ENCODE data around the gene ITIH4. TPM values are rescaled to one million over a fixed set of nuclear protein-coding genes. Genes with fewer than 3 reads are reported as not detected.

ITIH4 gene
- total RNA-seq, 1 donor from 2014 or later, result 4,358 TPM

GRCh38 chr3:52849656-52850055 is 19.2 kb upstream of the ITIH4 start:
- ATAC-seq, result no peak
- DNase-seq (ENCODE audit: low spot score), result no peak

GRCh38 chr3:52848617-52849016 is 18.1 kb upstream of the ITIH4 start:
- DNase-seq (ENCODE audit: low spot score), result no peak
- no peak for ATAC-seq

DNA sequence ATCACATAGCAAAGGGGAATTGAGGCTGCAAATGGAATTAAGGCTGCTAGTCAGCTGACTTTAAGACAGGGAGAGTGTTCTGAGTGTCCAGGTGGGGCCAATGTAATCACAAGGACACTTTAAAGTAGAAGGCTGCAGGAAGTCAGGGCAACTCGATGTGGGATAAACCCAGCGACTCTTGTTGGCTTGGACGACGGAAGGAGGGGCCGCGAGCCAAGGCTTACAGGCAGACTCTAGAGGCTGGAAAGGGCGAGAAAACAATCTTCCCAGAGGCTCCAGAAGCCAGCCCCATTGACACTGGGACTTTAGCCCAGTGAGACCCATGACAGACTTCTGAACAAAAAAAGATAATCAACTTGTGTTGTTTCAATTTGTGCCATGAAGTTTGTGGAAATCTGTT is 17.3 kb upstream of the ITIH4 start:
- DNase-seq (ENCODE audit: low spot score), result no peak
- no peak for ATAC-seq

GRCh38 chr3:52847241-52847640 is 16.8 kb upstream of the ITIH4 start:
- ATAC-seq (no peak), DNase-seq (ENCODE audit: low spot score) (no peak)

GRCh38 chr3:52846432-52846965 is 16.0 kb upstream of the ITIH4 start:
- DNase-seq (ENCODE audit: low spot score), result no peak
- no peak for ATAC-seq

DNA sequence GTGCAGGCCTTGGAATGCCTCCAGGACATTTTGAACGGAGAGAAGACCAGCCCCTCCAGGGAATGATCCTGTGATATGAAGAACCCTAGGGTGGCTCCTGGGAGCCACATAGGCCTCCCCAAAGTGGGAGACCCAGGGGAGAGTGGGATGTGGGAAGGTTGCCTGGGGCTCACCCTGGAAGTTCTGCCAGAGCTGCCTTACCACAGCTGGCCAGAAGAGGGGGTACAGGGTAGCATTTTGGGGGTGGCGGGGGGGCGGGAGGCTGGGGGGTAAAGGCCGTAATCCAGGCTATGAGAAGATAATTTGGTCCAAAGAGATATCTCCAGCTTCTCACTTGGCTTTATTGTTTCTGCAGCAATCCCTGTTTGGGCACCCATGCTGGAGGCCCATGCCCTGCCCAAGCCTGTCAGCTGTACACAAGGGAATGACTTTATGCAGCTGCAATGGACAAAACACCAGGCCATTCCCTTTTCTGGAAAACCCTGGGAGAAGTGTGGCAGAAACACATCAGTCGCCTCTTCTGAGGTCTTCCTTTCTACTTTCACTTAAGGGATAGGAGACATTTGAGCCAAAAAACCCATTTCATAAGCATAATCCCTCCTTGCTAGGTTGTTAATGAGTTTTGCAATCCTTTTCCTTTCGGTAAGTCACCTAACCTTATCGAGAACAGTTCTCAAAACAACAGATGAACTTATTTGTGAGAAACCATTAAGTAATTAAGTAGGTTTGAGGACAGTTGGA is 15.4 kb upstream of the ITIH4 start:
- DNase-seq (ENCODE audit: low spot score) (no peak), ATAC-seq (peak; percentile 1)

- DNase-seq (ENCODE audit: low spot score), result peak; percentile 88
- ATAC-seq, result peak; percentile 57
These were observed 14.7 kb upstream of the ITIH4 start for GRCh38 chr3:52845157-52845556.

DNA sequence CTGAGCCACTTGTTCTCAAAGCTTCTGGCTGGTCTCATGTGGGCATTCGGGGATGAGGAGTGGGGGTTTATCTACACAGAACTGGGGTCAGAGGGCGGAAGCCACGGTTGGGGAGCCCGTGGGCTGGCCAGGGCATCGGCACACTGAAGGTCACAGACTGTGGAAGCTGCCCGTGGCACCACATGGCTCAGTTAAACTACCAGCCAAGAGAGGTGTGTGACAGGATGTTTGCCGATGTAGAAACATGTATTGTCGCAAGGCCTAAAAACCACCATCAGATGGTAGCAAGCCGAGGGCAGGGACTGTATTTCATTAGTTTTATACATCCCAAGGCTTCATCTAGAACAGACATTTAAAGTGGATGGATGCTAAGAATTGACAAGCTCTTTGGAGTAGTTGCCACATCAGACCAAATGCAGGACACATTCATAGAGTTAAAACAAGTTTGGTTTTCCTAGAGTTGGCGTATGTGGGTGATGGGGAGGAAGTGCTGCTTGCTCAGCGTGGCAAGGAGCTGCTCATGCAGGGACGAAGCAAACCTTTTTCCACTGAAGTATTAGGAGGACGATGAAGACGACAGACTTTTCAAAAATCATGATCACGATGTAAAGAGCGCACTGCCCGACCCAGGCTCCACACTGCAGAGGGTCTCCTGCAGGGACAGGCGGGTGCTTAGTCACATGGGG is 14.0 kb upstream of the ITIH4 start:
- ATAC-seq (peak; percentile 61), DNase-seq (ENCODE audit: low spot score) (peak; percentile 91)

- DNase-seq (ENCODE audit: low spot score) (no peak), ATAC-seq (no peak)
These were observed 13.4 kb upstream of the ITIH4 start for GRCh38 chr3:52843881-52844280.

DNA sequence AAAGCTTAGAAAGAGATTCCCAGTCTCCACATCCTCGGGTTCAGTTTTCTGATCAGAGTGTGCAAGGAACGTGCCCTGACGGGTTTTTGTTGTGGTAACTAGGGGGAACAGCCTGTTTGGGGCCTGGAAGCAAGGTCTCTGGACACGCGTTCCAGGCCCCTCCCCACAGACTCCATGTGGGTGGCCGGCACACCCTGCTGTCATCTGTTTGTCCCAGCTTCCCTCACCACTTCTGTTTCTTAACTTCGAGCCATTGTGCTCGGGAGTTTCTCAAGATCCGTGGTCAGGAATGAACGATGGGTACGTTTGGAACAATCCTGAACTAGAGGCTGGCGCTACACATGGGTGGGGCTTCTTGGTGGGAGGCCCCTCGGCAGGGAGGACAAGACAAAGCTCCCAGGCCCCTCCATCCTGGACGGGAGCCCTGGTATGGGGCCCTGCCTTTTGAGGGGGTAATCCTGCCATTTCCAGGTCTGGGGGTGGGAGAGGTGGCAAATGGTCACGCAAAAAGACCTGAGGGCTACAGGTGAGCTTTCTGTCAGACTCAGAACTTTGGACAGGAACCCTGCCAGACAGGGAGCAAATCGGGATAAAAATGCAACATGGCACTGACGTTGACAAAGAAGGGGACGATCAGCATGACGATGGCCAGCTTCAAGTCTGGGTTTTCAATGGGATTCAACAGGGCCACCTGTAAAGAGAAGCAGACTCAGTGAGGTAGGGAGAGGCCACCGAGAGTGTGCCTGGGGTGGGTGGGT is 12.8 kb upstream of the ITIH4 start:
- DNase-seq (ENCODE audit: low spot score), result no peak
- no peak for ATAC-seq

DNA sequence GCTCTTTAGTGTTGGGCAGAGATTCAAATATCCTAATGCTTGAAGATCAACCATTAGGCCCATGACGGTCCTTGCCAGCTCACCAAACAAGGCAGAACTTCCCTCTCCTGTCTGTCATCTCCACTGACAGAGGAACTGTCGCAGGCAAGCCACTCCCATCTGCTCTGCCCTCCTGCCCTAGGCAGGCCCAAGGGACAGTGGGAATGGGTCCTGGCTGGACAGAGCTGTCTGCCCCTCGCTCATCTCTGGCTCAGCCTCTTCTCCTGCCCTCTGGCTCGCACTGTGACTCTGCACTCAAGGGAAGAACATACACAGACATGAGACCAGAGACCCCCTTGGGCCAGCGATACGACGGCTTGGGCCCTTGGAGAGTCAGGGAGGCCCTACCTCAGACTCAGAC is 12.0 kb upstream of the ITIH4 start:
- ATAC-seq (peak; percentile 65), DNase-seq (ENCODE audit: low spot score) (peak; percentile 81)

GRCh38 chr3:52841981-52842340 is 11.5 kb upstream of the ITIH4 start:
- DNase-seq (ENCODE audit: low spot score), result no peak
- no peak for ATAC-seq

GRCh38 chr3:52841211-52841980 is 10.9 kb upstream of the ITIH4 start:
- DNase-seq (ENCODE audit: low spot score), result no peak
- peak; percentile 2 for ATAC-seq

GRCh38 chr3:52839892-52840545 is 9.5 kb upstream of the ITIH4 start:
- DNase-seq (ENCODE audit: low spot score) (peak; percentile 45), ATAC-seq (no peak)

DNA sequence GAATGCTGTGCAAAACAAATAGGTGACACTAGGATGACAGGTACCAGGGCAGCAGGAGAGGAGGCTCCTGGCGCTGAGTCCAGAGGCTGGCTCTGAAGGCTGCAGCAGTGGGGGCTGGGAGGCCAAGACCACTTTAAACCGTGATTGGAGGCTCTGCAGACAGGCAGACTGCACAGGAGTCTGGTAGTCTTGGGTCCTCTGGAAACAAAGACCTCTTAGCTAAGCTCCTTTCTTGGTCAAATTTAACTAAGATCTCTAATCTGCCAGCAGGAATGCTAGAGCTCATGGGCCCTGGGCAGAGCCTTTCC is 8.8 kb upstream of the ITIH4 start:
- DNase-seq (ENCODE audit: low spot score) (no peak), ATAC-seq (no peak)

DNA sequence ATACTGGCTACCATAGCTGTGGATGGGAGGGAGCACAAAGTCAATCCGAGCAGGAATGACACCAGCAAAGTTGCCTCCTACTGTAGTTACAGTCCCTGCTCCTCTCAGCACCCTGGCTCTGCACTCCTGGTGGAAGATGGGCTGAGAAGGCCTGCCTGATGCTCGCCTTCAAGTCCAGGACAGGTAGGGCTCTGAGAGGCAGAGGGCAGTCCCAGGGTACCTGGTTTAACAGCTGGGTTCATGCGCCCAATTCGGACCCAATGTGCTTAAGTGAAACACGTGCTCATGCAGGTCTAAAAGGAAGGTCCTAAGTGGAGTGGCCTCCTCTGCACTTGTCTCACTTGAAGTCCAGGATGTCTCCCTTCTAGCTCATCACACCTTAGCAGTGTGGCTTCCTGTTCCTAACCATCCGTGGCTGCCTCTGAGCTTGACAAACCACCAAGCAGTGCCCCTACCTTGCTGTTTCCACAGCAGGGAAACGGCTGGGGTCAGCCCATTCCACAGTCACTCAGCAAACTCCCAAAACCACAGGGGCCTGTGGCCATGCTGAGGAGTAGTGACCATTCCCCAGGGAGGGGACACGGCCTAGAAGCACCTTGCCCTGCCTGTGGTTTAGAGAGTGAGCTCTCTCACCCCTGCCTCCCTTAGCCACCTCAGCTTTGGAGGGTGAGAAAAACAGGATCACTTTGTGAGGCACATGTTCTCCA is 8.2 kb upstream of the ITIH4 start:
- DNase-seq (ENCODE audit: low spot score) (no peak), ATAC-seq (no peak)

- ATAC-seq (peak; percentile 7), DNase-seq (ENCODE audit: low spot score) (peak; percentile 48)
These were observed 6.5 kb upstream of the ITIH4 start for GRCh38 chr3:52836986-52837385.

DNA sequence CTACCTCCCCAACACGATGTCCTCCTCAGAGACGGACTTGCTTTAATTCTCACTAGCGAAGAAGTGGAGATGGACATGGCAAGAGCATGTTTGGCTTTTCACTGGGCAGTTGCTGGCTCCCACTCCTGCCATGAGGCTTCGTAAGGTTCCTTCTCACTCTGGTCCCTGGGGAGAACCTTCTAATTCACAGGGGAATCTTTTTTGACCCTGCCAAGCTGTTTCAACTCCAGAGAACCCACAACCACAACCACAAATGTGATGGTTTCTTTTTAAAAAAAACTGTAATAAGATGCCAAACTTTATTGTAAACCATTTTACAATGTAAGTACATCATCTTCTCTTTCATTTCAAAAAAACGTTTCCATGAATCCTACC is 6.0 kb upstream of the ITIH4 start:
- DNase-seq (ENCODE audit: low spot score), result no peak
- ATAC-seq, result no peak

DNA sequence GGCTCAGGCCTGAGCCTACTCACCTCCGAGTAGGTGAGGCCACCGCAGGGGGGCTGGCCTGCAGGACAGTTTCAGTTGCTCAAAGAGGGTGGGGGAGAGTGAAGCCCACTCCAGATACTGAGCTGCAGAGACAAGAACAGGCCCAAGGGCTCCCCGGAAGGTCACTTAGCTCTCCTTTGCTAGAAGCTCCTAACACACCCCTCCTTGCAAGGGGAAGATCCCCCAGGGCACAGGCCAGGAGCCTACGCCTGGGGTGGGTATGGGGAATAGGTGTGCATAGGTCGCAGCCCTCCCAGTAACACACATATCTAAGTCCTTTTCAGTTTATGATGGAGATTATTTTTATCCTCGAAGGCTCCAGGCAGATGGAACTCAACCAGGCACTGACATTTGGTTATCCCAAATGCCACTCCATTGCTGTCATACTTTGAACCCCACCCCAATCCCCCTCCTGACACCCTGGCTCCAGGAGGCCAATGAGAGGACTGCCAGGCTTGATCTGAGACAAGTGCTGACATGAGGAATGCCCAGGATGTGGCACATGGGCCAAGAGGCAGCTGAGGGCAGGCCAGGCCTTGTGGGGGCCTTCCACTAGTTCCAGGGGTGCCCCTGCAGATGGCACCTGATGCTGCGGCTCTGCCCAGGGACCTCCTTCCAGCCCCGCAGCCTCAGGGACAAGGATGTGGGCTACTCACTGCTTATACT is 5.4 kb upstream of the ITIH4 start:
- ATAC-seq (no peak), DNase-seq (ENCODE audit: low spot score) (no peak)
